ENCODE data around the gene SLC1A2.

DNA sequence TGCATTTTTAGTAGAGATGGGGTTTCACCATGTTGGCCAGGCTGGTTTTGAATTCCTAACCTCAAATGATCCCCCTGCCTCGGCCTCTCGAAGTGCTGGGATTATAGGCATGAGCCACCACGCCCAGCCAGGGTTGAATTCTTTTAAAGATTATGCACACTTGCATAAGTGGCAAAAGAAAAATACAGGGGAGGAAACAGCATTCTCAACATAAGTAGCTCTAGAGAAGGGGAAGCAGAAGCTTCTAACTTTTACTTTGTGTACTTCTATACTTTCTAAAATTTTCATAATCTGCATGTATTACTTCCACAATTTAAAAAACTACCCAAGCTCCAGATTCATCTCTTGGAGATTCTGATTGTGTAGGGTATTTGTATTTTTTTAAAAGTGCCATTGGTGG lies 108.0 kb downstream of the SLC1A2 start:
- TF ChIP-seq CTCF (IDR thresholded peaks at IDR 0.05) (no peak), POLR2A (IDR thresholded peaks at IDR 0.05) (no peak)

All from lower leg skin (tissue), 3 donors.